Natural killer cell (primary cell): ENCODE results near the gene PTPMT1. TPM values are rescaled to one million over a fixed set of nuclear protein-coding genes. Genes with fewer than 3 reads are reported as not detected.
A peak's percentile ranks its signal among the peaks of the same experiment; 100 is the strongest.

Source experiments
- ATAC-seq, 3 donors: fragments of 150-1000 bp in 2 of 3; fragments of 200-7000 bp in 1 of 3; cut with Tn5 transposase; 1 replicate in 1 of 3; 2 replicates in 2 of 3; pipeline ENCODE4 v1.10.0; 2021; ENCODE audit warnings: mild to moderate bottlenecking in 2 of 3, moderate library complexity in 2 of 3
- DNase-seq, 2 donors: peaks; one replicate each; pipeline versions ENCODE4 v3.0.0 to v3.0.0-alpha.2; 2013 to 2021; ENCODE audit warnings: mixed read lengths in 1 of 2
- H3K27ac ChIP-seq: one replicate; pipeline ENCODE4 v1.5.1; 2013; ENCODE audit warnings: mild to moderate bottlenecking, low read length
- H3K27me3 ChIP-seq: one replicate; pipeline ENCODE4 v1.6.1; 2013; ENCODE audit warnings: low read length; ENCODE audit not compliant: control insufficient read depth, insufficient read depth
- H3K36me3 ChIP-seq: one replicate; pipeline ENCODE4 v1.6.1; 2013; ENCODE audit warnings: low read length; ENCODE audit not compliant: control insufficient read depth, insufficient read depth
- H3K4me1 ChIP-seq: one replicate; pipeline ENCODE4 v1.6.1; 2013; ENCODE audit warnings: low read length; ENCODE audit not compliant: control insufficient read depth, insufficient read depth
- H3K4me3 ChIP-seq: one replicate; pipeline ENCODE4 v1.5.1; 2013; ENCODE audit warnings: low read length
- H3K9me3 ChIP-seq: one replicate; pipeline ENCODE4 v1.6.1; 2013; ENCODE audit warnings: low read length; ENCODE audit not compliant: control insufficient read depth, insufficient read depth
- H3K27ac Mint-ChIP-seq, 2 donors: one replicate each; pipeline ENCODE4 v1.8.0; 2022; ENCODE audit warnings: mild to moderate bottlenecking in 2 of 2, mixed read lengths in 2 of 2, moderate library complexity in 1 of 2
- H3K27me3 Mint-ChIP-seq, 2 donors: one replicate each; pipeline ENCODE4 v1.8.0; 2022; ENCODE audit warnings: low read depth in 2 of 2, mixed read lengths in 2 of 2
- H3K36me3 Mint-ChIP-seq: one replicate; pipeline ENCODE4 v1.8.0; 2022; ENCODE audit warnings: mixed read lengths
- H3K4me1 Mint-ChIP-seq, 2 donors: one replicate each; pipeline ENCODE4 v1.8.0; 2022; ENCODE audit warnings: mixed read lengths in 2 of 2
- H3K4me3 Mint-ChIP-seq: one replicate; pipeline ENCODE4 v1.8.0; 2022; ENCODE audit warnings: mild to moderate bottlenecking, moderate library complexity, mixed read lengths
- H3K9me3 Mint-ChIP-seq, 2 donors: one replicate each; pipeline ENCODE4 v1.8.0; 2022; ENCODE audit warnings: mixed read lengths in 2 of 2
- CTCF ChIP-seq: fragments of 200-600 bp; IDR thresholded peaks from one replicate; pipeline ENCODE4 v1.8.0; 2022; ENCODE audit warnings: antibody characterized with exemption
- WGBS: methylation state at CpG from one replicate; pipeline ENCODE4 v1.1.7; 2013; ENCODE audit warnings: missing lambda C conversion rate; ENCODE audit not compliant: insufficient coverage; 5-methylcytosine and 5-hydroxymethylcytosine counted together
- intact Hi-C: fragments of 100-400 bp; cut with micrococcal nuclease; formaldehyde crosslinking; loops from one replicate; pipeline ENCODE4 v1.14.2; 2022
- total RNA-seq, 4 donors: library from RNA; stranded (reverse); fragments of 120-200 nt in 1 of 4; gene quantifications; one replicate each; pipeline versions ENCODE4 v1.2.3 to v1.2.4, GENCODE V29; 2013 to 2022

The PTPMT1 gene
- total RNA-seq, 3 donors from 2014 or later (not counting 1 experiment from before 2014, with no cell fraction given), result 19.4 to 28.6 (median 20.4) TPM

- H3K4me3 ChIP-seq, result no peak overlapping the region
- H3K4me3 Mint-ChIP-seq, result no peak overlapping the region
- no peak overlapping the region for H3K27ac ChIP-seq
- DNase-seq, result no peak
- WGBS, result 88% methylated on average over 2 of the region's 2 CpGs
- H3K4me1 ChIP-seq, result peaks cover 18% of the 10 kb centered on the region
- intact Hi-C loops, result no loop called here
- no peak for TF ChIP-seq CTCF
- H3K27ac Mint-ChIP-seq, result peak overlapping the region in 1 of 2 donors; percentile 38
- peaks cover 5% of the 10 kb centered on the region for H3K36me3 ChIP-seq
- no peaks in the 10 kb centered on the region for H3K27me3 Mint-ChIP-seq
- peak in 1 of 3 donors; percentile 38 for ATAC-seq
- H3K36me3 Mint-ChIP-seq, result no peaks in the 10 kb centered on the region
- H3K9me3 Mint-ChIP-seq, result no peaks in the 10 kb centered on the region
- no peaks in the 10 kb centered on the region for H3K9me3 ChIP-seq
- H3K27me3 ChIP-seq, result no peaks in the 10 kb centered on the region
- H3K4me1 Mint-ChIP-seq, result peaks cover 22 to 43% of the 10 kb centered on the region in 2 donors
Observed at GRCh38 chr11:47532597-47533213, 32.7 kb upstream of the PTPMT1 start.

- no peak for ATAC-seq
- 100% methylated on average over 1 of the region's 2 CpGs for WGBS
- Histone ChIP-seq H3K27ac (no peak overlapping the region), H3K9me3 (no peaks in the 10 kb centered on the region), H3K27me3 (no peaks in the 10 kb centered on the region), H3K4me3 (no peak overlapping the region), H3K36me3 (peaks cover 2% of the 10 kb centered on the region), H3K4me1 (peaks cover 18% of the 10 kb centered on the region)
- no peaks in the 10 kb centered on the region for H3K9me3 Mint-ChIP-seq
- peaks cover 27 to 50% of the 10 kb centered on the region in 2 donors for H3K4me1 Mint-ChIP-seq
- intact Hi-C loops, result no loop called here
- no peak overlapping the region for H3K4me3 Mint-ChIP-seq
- TF ChIP-seq CTCF, result no peak
- H3K36me3 Mint-ChIP-seq, result no peaks in the 10 kb centered on the region
- no peaks in the 10 kb centered on the region for H3K27me3 Mint-ChIP-seq
- no peak for DNase-seq
- H3K27ac Mint-ChIP-seq, result no peak overlapping the region
Observed at GRCh38 chr11:47533690-47534151, 31.7 kb upstream of the PTPMT1 start.

DNA sequence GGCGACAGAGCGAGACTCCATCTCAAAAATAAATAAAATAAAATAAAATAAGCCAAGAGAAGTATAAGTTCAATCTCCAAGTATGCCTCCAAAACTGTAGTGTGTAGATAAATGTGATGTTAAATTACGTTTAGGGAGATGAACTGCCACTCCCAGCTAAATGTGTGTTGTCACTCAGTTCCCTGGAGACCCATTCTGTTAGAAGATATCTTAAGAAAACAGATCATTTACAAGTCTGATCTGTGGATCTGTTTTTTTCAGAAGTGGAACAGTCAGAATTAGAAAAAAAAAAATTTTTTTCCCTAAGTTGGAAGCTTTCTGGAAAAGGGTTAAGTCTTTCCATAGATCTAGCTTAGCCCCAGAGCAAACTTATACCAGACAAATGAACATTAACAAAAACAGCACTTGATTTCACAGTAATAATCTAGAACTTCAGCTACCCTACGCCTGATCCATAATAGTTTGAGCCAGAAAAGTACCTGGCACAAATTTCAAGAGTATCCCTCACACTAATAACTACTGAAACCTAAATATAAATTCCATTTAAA, 30.6 kb upstream of the PTPMT1 start:
- no peak for TF ChIP-seq CTCF
- Histone ChIP-seq H3K27ac (no peak overlapping the region), H3K4me1 (peaks cover 25% of the 10 kb centered on the region), H3K9me3 (no peaks in the 10 kb centered on the region), H3K4me3 (no peak overlapping the region), H3K36me3 (peaks cover 2% of the 10 kb centered on the region), H3K27me3 (no peaks in the 10 kb centered on the region)
- Mint-ChIP-seq H3K27ac (no peak overlapping the region), H3K9me3 (no peaks in the 10 kb centered on the region), H3K4me1 (peaks cover 35 to 60% of the 10 kb centered on the region in 2 donors), H3K27me3 (no peaks in the 10 kb centered on the region), H3K36me3 (no peaks in the 10 kb centered on the region), H3K4me3 (no peak overlapping the region)
- no peak for ATAC-seq
- DNase-seq, result no peak
- 73% methylated on average over 2 of the region's 4 CpGs for WGBS
- intact Hi-C loops, result no loop called here
